Nephron (organoid): Measurements from ENCODE around the gene CNIH1.
"Not testable (repeated sequence)": the region's sequence is repeated elsewhere in the genome, so short reads cannot be mapped to it uniquely, and the experiment has no call there.

Experiments used
- H3K27ac Mint-ChIP-seq, 3 experiments: 2 replicates each; pipeline ENCODE4 v1.8.0; 2020; ENCODE audit warnings: mixed read lengths in 3 of 3, mild to moderate bottlenecking in 2 of 3, moderate library complexity in 1 of 3
- H3K27me3 Mint-ChIP-seq: 2 replicates; pipeline ENCODE4 v1.8.0; 2021; ENCODE audit warnings: low read depth, mild to moderate bottlenecking, moderate library complexity, mixed read lengths
- H3K36me3 Mint-ChIP-seq: 2 replicates; pipeline ENCODE4 v1.8.0; 2020; ENCODE audit warnings: low read depth, mixed read lengths
- H3K4me1 Mint-ChIP-seq: 2 replicates; pipeline ENCODE4 v1.8.0; 2020; ENCODE audit warnings: mixed read lengths
- H3K4me3 Mint-ChIP-seq, 3 experiments: 2 replicates each; pipeline ENCODE4 v1.8.0; 2020; ENCODE audit warnings: mild to moderate bottlenecking in 3 of 3, mixed read lengths in 3 of 3, moderate library complexity in 2 of 3
- H3K9me3 Mint-ChIP-seq: 2 replicates; pipeline ENCODE4 v1.8.0; 2020; ENCODE audit warnings: mixed read lengths
- TF ChIP-seq, protein P1 (sequence below), 3 experiments: fragments of 200-600 bp; sonication (generic); IDR thresholded peaks; one replicate each; pipeline ENCODE4 v1.5.0; 2021; ENCODE audit warnings: antibody characterized with exemption in 3 of 3; ENCODE audit not compliant: unreplicated experiment in 3 of 3

Gene CNIH1

DNA sequence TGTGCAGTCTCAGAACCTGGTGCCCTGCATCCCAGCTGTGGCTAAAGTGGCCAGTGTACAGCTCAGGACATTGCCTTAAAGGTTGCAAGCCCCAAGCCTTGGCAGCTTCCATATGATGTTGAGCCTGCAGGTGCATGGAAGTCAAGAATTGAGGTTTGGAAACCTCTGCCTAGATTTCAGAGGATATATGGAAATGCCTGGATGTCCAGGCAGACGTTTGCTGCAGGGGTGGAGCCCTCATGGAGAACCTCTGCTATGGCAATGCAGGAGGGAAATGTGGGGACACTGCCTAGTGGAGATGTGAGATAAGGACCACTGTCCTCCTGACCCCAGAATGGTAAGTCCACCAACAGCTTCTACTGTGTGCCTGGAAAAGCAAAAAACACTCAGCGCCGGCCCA is 17.9 kb upstream of the CNIH1 start:
- no peaks in the 10 kb centered on the region for H3K27me3 Mint-ChIP-seq
- peaks cover 5% of the 10 kb centered on the region for H3K36me3 Mint-ChIP-seq
- TF ChIP-seq, protein P1, sequence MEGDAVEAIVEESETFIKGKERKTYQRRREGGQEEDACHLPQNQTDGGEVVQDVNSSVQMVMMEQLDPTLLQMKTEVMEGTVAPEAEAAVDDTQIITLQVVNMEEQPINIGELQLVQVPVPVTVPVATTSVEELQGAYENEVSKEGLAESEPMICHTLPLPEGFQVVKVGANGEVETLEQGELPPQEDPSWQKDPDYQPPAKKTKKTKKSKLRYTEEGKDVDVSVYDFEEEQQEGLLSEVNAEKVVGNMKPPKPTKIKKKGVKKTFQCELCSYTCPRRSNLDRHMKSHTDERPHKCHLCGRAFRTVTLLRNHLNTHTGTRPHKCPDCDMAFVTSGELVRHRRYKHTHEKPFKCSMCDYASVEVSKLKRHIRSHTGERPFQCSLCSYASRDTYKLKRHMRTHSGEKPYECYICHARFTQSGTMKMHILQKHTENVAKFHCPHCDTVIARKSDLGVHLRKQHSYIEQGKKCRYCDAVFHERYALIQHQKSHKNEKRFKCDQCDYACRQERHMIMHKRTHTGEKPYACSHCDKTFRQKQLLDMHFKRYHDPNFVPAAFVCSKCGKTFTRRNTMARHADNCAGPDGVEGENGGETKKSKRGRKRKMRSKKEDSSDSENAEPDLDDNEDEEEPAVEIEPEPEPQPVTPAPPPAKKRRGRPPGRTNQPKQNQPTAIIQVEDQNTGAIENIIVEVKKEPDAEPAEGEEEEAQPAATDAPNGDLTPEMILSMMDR (IDR thresholded peaks at IDR 0.05; ENCODE audit: unreplicated experiment in 3 of 3) = no peak
- peaks cover 11% of the 10 kb centered on the region for H3K9me3 Mint-ChIP-seq
- H3K27ac Mint-ChIP-seq = no peak overlapping the region
- H3K4me3 Mint-ChIP-seq = no peak overlapping the region
- no peaks in the 10 kb centered on the region for H3K4me1 Mint-ChIP-seq

- not testable (repeated sequence) for H3K36me3 Mint-ChIP-seq, H3K4me3 Mint-ChIP-seq, H3K27ac Mint-ChIP-seq, H3K4me1 Mint-ChIP-seq, H3K27me3 Mint-ChIP-seq
- peaks cover 11% of the 10 kb centered on the region for H3K9me3 Mint-ChIP-seq
Measured at GRCh38 chr14:54458536-54458935, 17.4 kb upstream of the CNIH1 start.

DNA sequence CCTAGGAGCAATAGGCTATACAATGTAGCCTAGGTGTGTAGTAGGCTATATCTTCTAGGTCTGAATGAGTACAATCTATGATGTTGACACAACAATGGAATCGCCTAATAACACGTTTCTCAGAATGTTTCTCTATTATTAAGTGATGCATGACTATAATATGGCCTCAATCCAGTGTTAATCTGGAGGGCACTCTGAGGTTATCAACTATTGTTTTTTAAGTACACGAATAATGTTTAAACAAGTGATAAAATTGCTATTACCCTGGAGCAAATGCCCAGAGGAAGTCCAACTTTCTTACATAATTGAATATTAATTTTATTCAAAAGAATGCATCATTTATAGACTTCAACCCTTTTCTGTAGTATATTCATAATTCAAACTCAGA is 16.4 kb upstream of the CNIH1 start:
- Mint-ChIP-seq H3K36me3 (peaks cover 5% of the 10 kb centered on the region), H3K4me1 (no peaks in the 10 kb centered on the region), H3K27ac (no peak overlapping the region), H3K4me3 (no peak overlapping the region), H3K27me3 (no peaks in the 10 kb centered on the region), H3K9me3 (peaks cover 11% of the 10 kb centered on the region)
- TF ChIP-seq, protein P1 (IDR thresholded peaks at IDR 0.05; ENCODE audit: unreplicated experiment in 3 of 3) = no peak

DNA sequence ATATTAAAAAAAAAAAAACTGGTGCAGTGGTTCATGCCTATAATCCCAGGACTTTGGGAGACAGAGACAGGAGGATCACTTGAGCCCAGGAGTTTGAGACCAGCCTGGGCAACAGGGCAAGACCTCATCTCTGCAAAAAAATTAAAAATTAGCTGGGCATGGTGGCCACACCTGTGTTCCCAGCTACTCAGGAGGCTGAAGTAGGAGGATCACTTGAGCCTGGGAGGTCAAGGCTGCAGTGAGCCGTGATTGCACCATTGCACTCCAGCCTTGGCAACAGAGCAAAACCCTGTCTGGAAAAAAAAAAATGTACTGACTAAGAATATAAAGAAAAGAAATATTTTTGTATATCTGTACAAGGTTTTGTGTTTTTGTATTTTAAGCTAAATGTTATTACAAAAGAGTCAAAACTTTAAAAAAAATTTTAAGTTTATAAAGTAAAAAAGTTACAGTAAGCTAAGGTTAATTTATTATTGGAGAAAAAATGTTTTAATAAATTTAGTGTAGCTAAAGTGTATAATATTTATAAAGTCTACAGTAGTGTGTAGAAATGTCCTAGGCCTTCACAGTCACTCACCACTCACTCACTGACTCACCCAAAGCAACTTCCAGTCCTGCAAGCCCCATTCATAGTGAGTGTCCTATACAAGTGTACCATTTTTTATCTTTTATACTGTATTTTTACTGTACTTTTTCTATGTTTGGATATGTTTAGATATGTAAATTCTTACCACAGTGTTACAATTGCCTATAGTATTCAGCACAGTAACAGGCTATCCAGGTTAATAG is 15.8 kb upstream of the CNIH1 start:
- H3K4me1 Mint-ChIP-seq, H3K36me3 Mint-ChIP-seq, H3K4me3 Mint-ChIP-seq, H3K27ac Mint-ChIP-seq, H3K27me3 Mint-ChIP-seq: not testable (repeated sequence)
- peaks cover 11% of the 10 kb centered on the region for H3K9me3 Mint-ChIP-seq

DNA sequence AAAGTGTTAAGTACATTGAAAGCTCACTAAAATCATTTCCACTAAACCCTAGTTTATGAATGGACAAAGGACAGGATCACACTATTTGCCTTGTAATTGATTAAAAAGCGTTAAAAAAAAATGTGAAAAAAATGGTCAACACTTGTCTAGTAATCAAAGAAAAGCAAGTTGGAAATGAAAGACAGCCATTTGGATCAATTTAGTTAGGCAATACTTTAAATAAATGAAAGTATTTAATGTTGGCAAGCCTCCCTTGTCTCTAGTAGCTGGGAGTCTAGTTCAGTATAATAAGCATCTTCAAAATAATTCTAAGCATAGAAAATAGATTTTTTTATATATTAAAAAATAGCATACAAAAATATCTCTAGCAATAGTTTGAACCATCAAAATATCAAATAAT is 14.2 kb upstream of the CNIH1 start:
- TF ChIP-seq, protein P1 (IDR thresholded peaks at IDR 0.05; ENCODE audit: unreplicated experiment in 3 of 3) = no peak
- no peak overlapping the region for H3K4me3 Mint-ChIP-seq
- no peaks in the 10 kb centered on the region for H3K27me3 Mint-ChIP-seq
- H3K9me3 Mint-ChIP-seq = peaks cover 11% of the 10 kb centered on the region
- H3K27ac Mint-ChIP-seq = no peak overlapping the region
- peaks cover 5% of the 10 kb centered on the region for H3K36me3 Mint-ChIP-seq
- H3K4me1 Mint-ChIP-seq = peaks cover 7% of the 10 kb centered on the region

- H3K9me3 Mint-ChIP-seq, H3K36me3 Mint-ChIP-seq, H3K27me3 Mint-ChIP-seq, H3K27ac Mint-ChIP-seq, H3K4me3 Mint-ChIP-seq: not testable (repeated sequence)
- peaks cover 12% of the 10 kb centered on the region for H3K4me1 Mint-ChIP-seq
Measured at GRCh38 chr14:54453990-54454389, 12.8 kb upstream of the CNIH1 start.

DNA sequence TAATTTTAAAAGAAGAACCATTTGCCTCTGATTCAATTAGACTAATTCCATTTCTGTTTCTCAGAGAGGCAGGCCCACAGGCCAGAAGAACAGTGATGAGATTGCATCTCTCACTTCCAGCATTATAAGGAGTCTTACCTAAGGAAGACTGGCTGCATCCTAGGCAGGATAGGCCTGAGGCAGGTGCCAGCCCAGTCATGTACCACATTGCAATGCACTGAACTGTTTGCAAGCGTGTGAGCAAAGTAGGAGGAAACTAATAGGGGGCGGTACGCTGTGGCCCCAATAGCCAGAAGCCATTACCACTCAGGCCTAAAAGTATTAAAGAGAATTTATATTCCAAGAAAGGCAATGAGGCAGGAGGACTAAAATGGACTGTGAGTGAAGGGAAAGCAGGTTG is 12.1 kb upstream of the CNIH1 start:
- peaks cover 17% of the 10 kb centered on the region for H3K4me1 Mint-ChIP-seq
- H3K27me3 Mint-ChIP-seq = peaks cover 4% of the 10 kb centered on the region
- TF ChIP-seq, protein P1 (IDR thresholded peaks at IDR 0.05; ENCODE audit: unreplicated experiment in 3 of 3) = no peak
- H3K36me3 Mint-ChIP-seq = peaks cover under 1% of the 10 kb centered on the region
- no peak overlapping the region for H3K27ac Mint-ChIP-seq
- H3K4me3 Mint-ChIP-seq = no peak overlapping the region
- peaks cover under 1% of the 10 kb centered on the region for H3K9me3 Mint-ChIP-seq
